HepG2 (cell line): ENCODE results near the gene ZFP62. TPM values are rescaled to one million over a fixed set of nuclear protein-coding genes. Genes with fewer than 3 reads are reported as not detected.

Experiments
- ATAC-seq: fragments of 200-7000 bp; cut with Tn5 transposase; 3 replicates; pipeline ENCODE4 v1.9.1; 2020; ENCODE audit warnings: mild to moderate bottlenecking, moderate library complexity
- BruUV-seq: library from RNA; stranded (reverse); fragments of 400-500 nt; replicated peaks from 2 replicates; lab custom pipeline; 2021; lab: Mats Ljungman, UMichigan
- CTCF ChIA-PET: fragments of 300-600 bp; formaldehyde crosslinking; extraction: SDS; loops from one replicate; lab custom pipeline; 2021; ENCODE audit warnings: low total read pairs, inconsistent platforms, low intra/inter-chr PET ratio; lab: Yijun Ruan, JAX
- POLR2A ChIA-PET: fragments of 350-600 bp; sonication (Branson Sonifier 250); formaldehyde crosslinking; loops from one replicate; lab custom pipeline; 2020; ENCODE audit warnings: antibody characterized with exemption, inconsistent platforms; lab: Yijun Ruan, JAX
- DNase-seq: peaks from one replicate; pipeline ENCODE4 v3.0.0-alpha.2; 2015; ENCODE audit warnings: low spot score
- FAIRE-seq: peaks from 3 replicates; lab custom pipeline; 2011; peaks lifted over from hg19 to GRCh38; lab: Jason Lieb, UNC
- H2AFZ ChIP-seq: one replicate; pipeline ENCODE4 v1.6.1; 2011; ENCODE audit warnings: low read length, inconsistent platforms
- H3K27ac ChIP-seq: fragments of 300-600 bp; 3 replicates; pipeline ENCODE4 v1.8.0; 2011; ENCODE audit warnings: mixed run types, mild to moderate bottlenecking, mixed read lengths, low read length, inconsistent platforms; ENCODE audit not compliant: insufficient read depth; ENCODE audit errors: extremely low read length
- H3K27me3 ChIP-seq, 2 experiments: fragments of 200-600 bp in 1 of 2; 2 replicates in 1 of 2; 3 replicates in 1 of 2; pipeline versions ENCODE4 v1.6.0 to v1.8.0; 2011; ENCODE audit warnings: low read length in 2 of 2, mild to moderate bottlenecking in 2 of 2, moderate library complexity in 2 of 2, inconsistent platforms in 1 of 2; ENCODE audit not compliant: insufficient read depth in 2 of 2, control insufficient read depth in 1 of 2
- H3K36me3 ChIP-seq, 2 experiments: fragments of 200-600 bp in 1 of 2; replicated peaks in 1 of 2; 2 replicates in 1 of 2; 3 replicates in 1 of 2; pipeline versions ENCODE4 v1.5.1 to v1.8.0; 2011; ENCODE audit warnings: low read length in 2 of 2, inconsistent platforms in 1 of 2; ENCODE audit not compliant: insufficient read depth in 2 of 2, control insufficient read depth in 1 of 2
- H3K4me1 ChIP-seq: 2 replicates; pipeline ENCODE4 v1.5.1; 2012; ENCODE audit warnings: low read length, inconsistent platforms; ENCODE audit not compliant: insufficient read depth
- H3K4me2 ChIP-seq: 2 replicates; pipeline ENCODE4 v1.6.0; 2011; ENCODE audit warnings: low read depth, low read length, inconsistent platforms
- H3K4me3 ChIP-seq, 3 experiments: fragments of 200-600 bp in 1 of 3; sonication (generic), shearing (Covaris generic) in 1 of 3; replicated peaks in 1 of 3; 2 replicates each; pipeline ENCODE4 v1.5.1; 2011 to 2016; ENCODE audit warnings: low read length in 3 of 3, inconsistent platforms in 2 of 3, low read depth in 2 of 3, mild to moderate bottlenecking in 2 of 3, control low read depth in 1 of 3, mixed read lengths in 1 of 3; ENCODE audit not compliant: insufficient read depth in 1 of 3
- H3K79me2 ChIP-seq: one replicate; pipeline ENCODE4 v1.6.1; 2011; ENCODE audit warnings: low read length, inconsistent platforms; ENCODE audit not compliant: insufficient read depth
- H3K9ac ChIP-seq: 2 replicates; pipeline ENCODE4 v1.6.0; 2011; ENCODE audit warnings: mild to moderate bottlenecking, low read depth, low read length, inconsistent platforms; ENCODE audit not compliant: insufficient read depth
- H3K9me3 ChIP-seq: 2 replicates; pipeline ENCODE4 v1.5.1; 2012; ENCODE audit warnings: mild to moderate bottlenecking, low read length
- H4K20me1 ChIP-seq: 2 replicates; pipeline ENCODE4 v1.6.0; 2011; ENCODE audit warnings: inconsistent platforms, mild to moderate bottlenecking, low read length, moderate library complexity; ENCODE audit not compliant: insufficient read depth
- AKAP8 ChIP-seq: sonication (generic); formaldehyde crosslinking; IDR thresholded peaks from 2 replicates; pipeline ENCODE4 v1.5.1; 2020; ENCODE audit warnings: mild to moderate bottlenecking, missing genetic modification reagents
- FOSL1 ChIP-seq: sonication (generic); formaldehyde crosslinking; IDR thresholded peaks from 2 replicates; pipeline ENCODE4 v1.9.0; 2021; ENCODE audit warnings: missing genetic modification reagents, borderline replicate concordance
- RARG ChIP-seq: sonication (generic); formaldehyde crosslinking; IDR thresholded peaks from 2 replicates; pipeline ENCODE4 v1.4.0; 2020; ENCODE audit warnings: low read depth, mild to moderate bottlenecking, missing genetic modification reagents
- SP1 ChIP-seq, 2 experiments: fragments of 450-650 bp in 1 of 2; sonication (generic) in 1 of 2; formaldehyde crosslinking in 1 of 2; IDR thresholded peaks; 2 replicates each; pipeline versions ENCODE4 v1.4.0 to v1.6.1; 2016 to 2020; ENCODE audit warnings: missing genetic modification reagents in 1 of 2
- SRSF1 ChIP-seq: fragments of 200-400 bp; formaldehyde crosslinking; optimal IDR thresholded peaks from 2 replicates; pipeline ENCODE3; 2017; ENCODE audit warnings: mild to moderate bottlenecking, low read depth, low read length, moderate library complexity
- ZNF3 ChIP-seq: IDR thresholded peaks from 2 replicates; pipeline ENCODE4 v1.7.0; 2017; ENCODE audit warnings: inconsistent platforms
- ZNF552 ChIP-seq: sonication (generic); formaldehyde crosslinking; IDR thresholded peaks from 2 replicates; pipeline ENCODE4 v1.9.0; 2022; ENCODE audit warnings: missing genetic modification reagents, mild to moderate bottlenecking, borderline replicate concordance
- ZNF703 ChIP-seq: sonication (generic); formaldehyde crosslinking; IDR thresholded peaks from 2 replicates; pipeline ENCODE4 v1.5.1; 2020; ENCODE audit warnings: missing genetic modification reagents, mild to moderate bottlenecking, moderate library complexity, borderline replicate concordance
- ZNF781 ChIP-seq: sonication (generic); formaldehyde crosslinking; IDR thresholded peaks from 2 replicates; pipeline ENCODE4 v1.5.1; 2020; ENCODE audit warnings: borderline replicate concordance, mild to moderate bottlenecking, missing genetic modification reagents; ENCODE audit errors: not compliant biosample characterization
- ZSCAN29 ChIP-seq: sonication (generic); formaldehyde crosslinking; conservative IDR thresholded peaks from 2 replicates; pipeline ENCODE4 v1.4.0; 2020; ENCODE audit warnings: mild to moderate bottlenecking, missing genetic modification reagents
- WGBS: methylation state at CpG from one replicate; pipeline ENCODE4 v1.1.6; 2017; ENCODE audit warnings: low lambda C conversion rate; 5-methylcytosine and 5-hydroxymethylcytosine counted together
- in situ Hi-C: cut with HindIII; loops from 2 replicates; pipeline ENCODE4 v1.10.0; 2017; ENCODE audit warnings: low pct_unique_long_range_greater_than_20kb; ENCODE audit not compliant: extremely low pct_ligation_motif_present
- intact Hi-C: fragments of 100-400 bp; cut with micrococcal nuclease; formaldehyde crosslinking; loops from one replicate; pipeline ENCODE4 v1.10.0; 2022; ENCODE audit not compliant: unreplicated experiment
- polyA plus RNA-seq, 8 experiments: library from polyadenylated mRNA; depleted of rRNA in 3 of 8; stranded (reverse) in 7 of 8; unstranded in 1 of 8; fragments of >200 nt; fragmentation: Illumina TruSeq in 4 of 8; extraction: Trizol in 4 of 8; gene quantifications; 2 replicates each; pipeline versions ENCODE4 v1.2.1 to v1.2.3, GENCODE V29; 2011 to 2016; ENCODE audit warnings: low read depth in 4 of 8, missing spikeins in 1 of 8, mixed read lengths in 1 of 8; ENCODE audit not compliant: insufficient read depth in 1 of 8
- total RNA-seq, 5 experiments: library from RNA; depleted of rRNA; stranded (reverse); fragments of >200 nt; fragmentation: Illumina TruSeq; extraction: Trizol; gene quantifications; 2 replicates each; pipeline ENCODE4 v1.2.3, GENCODE V29; 2016; ENCODE audit warnings: low read depth in 1 of 5
- TF ChIP-seq, protein P1 (sequence below), 2 experiments: sonication (generic) in 1 of 2; formaldehyde crosslinking in 1 of 2; IDR thresholded peaks; 2 replicates each; pipeline versions ENCODE4 v1.5.1 to v1.6.1; 2011 to 2020; ENCODE audit warnings: borderline replicate concordance in 1 of 2, low read depth in 1 of 2, low read length in 1 of 2, mild to moderate bottlenecking in 1 of 2, missing genetic modification reagents in 1 of 2, moderate library complexity in 1 of 2

Gene ZFP62
- total and polyA plus RNA-seq, 2 of the 13 experiments (the other 11 are each of a cell fraction or from before 2014, with no cell fraction given): 8.2 to 19.4 TPM

DNA sequence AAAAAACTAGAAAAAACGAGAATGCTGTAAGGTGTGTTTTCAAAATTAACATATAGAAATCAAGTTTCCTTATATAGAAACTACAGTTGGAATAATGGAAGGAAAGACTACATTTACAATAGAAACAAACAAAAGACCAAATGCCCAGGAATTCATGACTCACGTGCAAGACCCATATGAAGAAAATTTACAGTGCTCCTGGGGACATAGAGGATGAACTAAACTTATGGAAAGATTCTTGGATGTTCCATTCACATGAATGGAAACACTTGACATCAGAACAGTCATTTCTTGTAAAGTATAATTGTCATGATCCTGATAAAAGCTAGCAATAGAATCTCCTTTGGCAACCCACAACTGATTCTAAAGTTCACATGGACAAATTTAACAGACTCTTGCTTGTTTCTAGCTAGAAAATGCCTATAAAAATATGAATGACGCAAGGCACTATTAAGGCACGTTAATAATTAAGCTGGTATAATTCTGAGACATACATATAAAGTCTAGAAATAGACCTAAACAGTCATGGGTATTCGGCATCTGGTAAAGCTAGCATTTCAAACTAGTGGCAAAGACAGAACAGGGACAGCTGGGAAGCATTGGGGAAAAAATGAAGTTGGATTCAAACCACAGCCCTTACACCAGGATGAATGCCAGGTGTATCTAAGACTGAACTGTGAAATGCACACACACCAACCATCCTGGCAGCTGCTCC, 5.1 kb upstream of the ZFP62 start:
- 9% methylated on average over 5 of the region's 5 CpGs for WGBS
- CTCF ChIA-PET: no interaction called here
- Histone ChIP-seq H3K4me3 (no peak overlapping the region), H3K4me1 (no peaks in the 10 kb centered on the region), H3K4me2 (no peak overlapping the region), H3K79me2 (no peaks in the 10 kb centered on the region), H3K27me3 (0 out of 5 replicates have a peak, but pooled peaks cover 0 to 8% of the 10 kb centered on the region in 2 experiments), H3K9ac (no peak overlapping the region), H3K36me3 (no peaks in the 10 kb centered on the region), H2AFZ (no peak overlapping the region), H4K20me1 (no peaks in the 10 kb centered on the region), H3K9me3 (no peaks in the 10 kb centered on the region), H3K27ac (no peak overlapping the region)
- ATAC-seq (no peak), DNase-seq (no peak), FAIRE-seq (no peak)
- BruUV-seq: no TSS peak
- intact Hi-C loops (loop anchor here (10.0 kb wide), 1 partner anchor 289 kb away; no protein-coding TSS in a partner anchor), in situ Hi-C loops (no loop called here)
- POLR2A ChIA-PET: no interaction called here
- TF ChIP-seq ZNF781 (CRISPR knock-in tag): no peak
- no peak for TF ChIP-seq ZNF552 (CRISPR knock-in tag)
- TF ChIP-seq SRSF1: no peak
- TF ChIP-seq ZNF703: no peak

DNA sequence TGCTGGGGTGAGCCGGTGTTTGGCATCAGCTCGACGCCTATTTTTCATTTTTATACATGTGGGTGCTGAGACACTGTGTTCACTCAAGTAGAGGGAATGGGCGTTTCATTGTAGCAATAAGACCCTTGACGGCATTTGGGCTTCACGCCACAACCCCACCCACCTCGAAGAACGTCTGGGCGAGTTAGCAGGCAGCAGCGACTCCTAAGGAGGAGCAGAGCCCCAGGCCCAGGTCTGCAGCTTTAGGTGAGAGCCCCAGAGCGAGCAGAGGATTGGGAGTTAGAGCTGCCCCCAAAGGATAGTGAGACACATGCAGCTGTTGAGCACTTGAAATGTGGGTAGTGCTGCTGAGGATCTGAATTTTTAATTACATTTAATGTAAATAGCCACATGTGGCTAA, 1.6 kb upstream of the ZFP62 start:
- Histone ChIP-seq H3K9me3 (no peaks in the 10 kb centered on the region), H3K9ac (no peak overlapping the region), H3K4me2 (no peak overlapping the region), H4K20me1 (no peaks in the 10 kb centered on the region), H3K36me3 (no peaks in the 10 kb centered on the region), H2AFZ (no peak overlapping the region), H3K79me2 (peaks cover 2% of the 10 kb centered on the region), H3K27ac (no peak overlapping the region), H3K4me1 (peaks cover 7% of the 10 kb centered on the region), H3K27me3 (no peaks in the 10 kb centered on the region; a peak in 1 of 5 replicates), H3K4me3 (no peak overlapping the region)
- FAIRE-seq (no peak), DNase-seq (no peak), ATAC-seq (no peak)
- in situ Hi-C loops (no loop called here), intact Hi-C loops (loop anchor here (5.0 to 10.0 kb wide), 3 partner anchors 50 to 292 kb away; no protein-coding TSS in a partner anchor)
- CTCF ChIA-PET: no interaction called here
- 85% methylated on average over 6 of the region's 11 CpGs for WGBS
- no TSS peak for BruUV-seq
- POLR2A ChIA-PET: no interaction called here
- no peak for TF ChIP-seq AKAP8 (CRISPR knock-in tag)
- no peak for TF ChIP-seq ZNF3 (CRISPR knock-in tag)
- TF ChIP-seq ZSCAN29: no peak
- TF ChIP-seq, protein P1, sequence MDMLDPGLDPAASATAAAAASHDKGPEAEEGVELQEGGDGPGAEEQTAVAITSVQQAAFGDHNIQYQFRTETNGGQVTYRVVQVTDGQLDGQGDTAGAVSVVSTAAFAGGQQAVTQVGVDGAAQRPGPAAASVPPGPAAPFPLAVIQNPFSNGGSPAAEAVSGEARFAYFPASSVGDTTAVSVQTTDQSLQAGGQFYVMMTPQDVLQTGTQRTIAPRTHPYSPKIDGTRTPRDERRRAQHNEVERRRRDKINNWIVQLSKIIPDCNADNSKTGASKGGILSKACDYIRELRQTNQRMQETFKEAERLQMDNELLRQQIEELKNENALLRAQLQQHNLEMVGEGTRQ (IDR thresholded peaks at IDR 0.05; ENCODE audit: low read depth, low read length): no peak
- TF ChIP-seq, protein P1 (CRISPR knock-in tag; IDR thresholded peaks at IDR 0.05; ENCODE audit: borderline replicate concordance): no peak
- no peak for TF ChIP-seq FOSL1 (CRISPR knock-in tag)
- no peak for TF ChIP-seq SP1 (IDR thresholded peaks at IDR 0.05)
- no peak for TF ChIP-seq SP1 (CRISPR knock-in tag; IDR thresholded peaks at IDR 0.05)
- TF ChIP-seq RARG (CRISPR knock-in tag): no peak
